ENCODE results near the gene UBE2QL1. TPM values are rescaled to one million over a fixed set of nuclear protein-coding genes. Genes with fewer than 3 reads are reported as not detected.

UBE2QL1 gene
- total RNA-seq, 1 experiment from 2014 or later: 0.11 TPM

DNA sequence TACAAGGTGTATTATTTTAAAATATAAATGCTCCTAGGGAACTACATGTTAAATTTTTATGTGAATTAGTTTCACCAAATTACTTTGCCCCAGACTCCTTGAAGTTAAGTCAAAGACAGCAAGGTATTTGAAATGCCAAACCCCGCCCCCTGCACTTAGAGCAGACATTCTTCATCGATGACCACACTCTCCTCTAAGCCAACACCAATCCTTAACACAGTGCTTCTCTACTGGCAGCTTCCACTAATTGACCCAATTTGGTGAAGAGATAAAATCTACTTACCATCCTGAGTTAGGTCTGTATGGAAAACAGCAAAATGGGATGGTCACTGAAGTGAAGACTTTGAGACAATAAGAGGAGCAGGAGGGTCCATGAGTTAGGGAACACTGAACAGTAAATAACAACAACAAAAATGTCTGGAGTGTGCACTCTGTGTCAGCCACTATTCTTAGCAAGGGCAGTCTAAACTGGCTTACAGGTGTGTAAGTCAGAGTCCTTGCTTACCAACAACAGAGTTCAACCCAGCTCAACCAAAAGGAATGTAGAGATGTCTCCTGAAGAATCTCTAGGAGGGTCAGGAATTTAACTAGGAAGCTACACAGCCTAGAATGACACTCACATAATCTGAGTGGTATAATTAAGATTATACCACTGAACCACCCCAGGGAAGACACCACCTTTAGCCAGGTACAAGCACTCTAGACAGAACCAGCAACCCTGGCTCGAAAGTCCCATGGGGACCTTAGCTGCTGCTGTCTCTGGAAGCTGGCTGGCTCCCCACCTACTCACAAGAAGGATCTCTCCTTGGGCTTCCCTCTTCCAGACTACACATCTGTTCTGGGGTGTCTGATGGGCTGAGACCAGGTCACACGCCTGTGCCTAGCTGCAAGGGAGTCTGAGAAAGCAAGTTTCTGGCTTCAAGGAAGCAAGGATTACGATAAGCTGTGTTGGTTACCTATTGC lies 8.8 kb upstream of the UBE2QL1 start:
- Mint-ChIP-seq H3K27ac (no peak overlapping the region), H3K27me3 (ENCODE audit: low read depth) (peaks cover 62% of the 10 kb centered on the region), H3K36me3 (ENCODE audit: insufficient read depth in 1 of 3, low read depth in 3 of 3) (peaks cover 0 to 4% (median 0%) of the 10 kb centered on the region in 3 experiments; a peak in 2 of 7 replicates), H3K4me3 (no peak overlapping the region), H3K9me3 (peaks cover 17 to 35% of the 10 kb centered on the region in 2 experiments), H3K4me1 (peaks cover 0 to 2% of the 10 kb centered on the region in 2 experiments; a peak in 1 of 4 replicates)
- no peak overlapping the region for H2BK15ac ChIP-seq (ENCODE audit: low read depth, low read length)
- H2BK20ac ChIP-seq (ENCODE audit: low read depth, low read length, poor library complexity, severe bottlenecking): no peak overlapping the region
- no peaks in the 10 kb centered on the region for H3K79me2 ChIP-seq (ENCODE audit: insufficient read depth, low read length)
- no peak overlapping the region for H3K4ac ChIP-seq (ENCODE audit: low read depth, low read length)
- no peak overlapping the region for H3K9ac ChIP-seq (ENCODE audit: extremely low read depth, insufficient read length, low read length)
- H3K79me1 ChIP-seq (ENCODE audit: insufficient read depth, low read depth, low read length, poor library complexity, severe bottlenecking): no peaks in the 10 kb centered on the region
- H2AFZ ChIP-seq (ENCODE audit: low read length): no peak overlapping the region
- H4K5ac ChIP-seq (ENCODE audit: insufficient read length, low read depth, low read length): no peak overlapping the region
- H3K56ac ChIP-seq (ENCODE audit: insufficient read length, low read depth, low read length): no peak overlapping the region
- no peak overlapping the region for H4K91ac ChIP-seq (ENCODE audit: insufficient read length, low read depth, low read length)
- no peaks in the 10 kb centered on the region for H4K20me1 ChIP-seq (ENCODE audit: control insufficient read depth, insufficient read depth, insufficient read length)
- no peak for DNase-seq
- no peaks in the 10 kb centered on the region for H3K23me2 ChIP-seq (ENCODE audit: insufficient read length, low read depth, low read length, poor library complexity, severe bottlenecking)
- H2AK5ac ChIP-seq (ENCODE audit: insufficient read length, low read length): no peak overlapping the region
- no peak overlapping the region for H4K8ac ChIP-seq (replicated peaks; ENCODE audit: insufficient read length, low read depth, low read length)
- no peak overlapping the region for H2BK5ac ChIP-seq (ENCODE audit: insufficient read length, low read length)
- no peak overlapping the region for H3K14ac ChIP-seq (ENCODE audit: insufficient read depth, low read length)
- WGBS (ENCODE audit: extremely low coverage, insufficient read length, low lambda C conversion rate): no CpG with 5 or more reads among the region's 5 CpGs
- H3K23ac ChIP-seq (ENCODE audit: insufficient read length, low read depth, low read length): no peak overlapping the region
- H3K9me3 ChIP-seq (ENCODE audit: control insufficient read depth, low read depth, low read length): no peaks in the 10 kb centered on the region
- H3K18ac ChIP-seq (ENCODE audit: insufficient read length, low read depth, low read length): no peak overlapping the region
- TF ChIP-seq, protein P1, sequence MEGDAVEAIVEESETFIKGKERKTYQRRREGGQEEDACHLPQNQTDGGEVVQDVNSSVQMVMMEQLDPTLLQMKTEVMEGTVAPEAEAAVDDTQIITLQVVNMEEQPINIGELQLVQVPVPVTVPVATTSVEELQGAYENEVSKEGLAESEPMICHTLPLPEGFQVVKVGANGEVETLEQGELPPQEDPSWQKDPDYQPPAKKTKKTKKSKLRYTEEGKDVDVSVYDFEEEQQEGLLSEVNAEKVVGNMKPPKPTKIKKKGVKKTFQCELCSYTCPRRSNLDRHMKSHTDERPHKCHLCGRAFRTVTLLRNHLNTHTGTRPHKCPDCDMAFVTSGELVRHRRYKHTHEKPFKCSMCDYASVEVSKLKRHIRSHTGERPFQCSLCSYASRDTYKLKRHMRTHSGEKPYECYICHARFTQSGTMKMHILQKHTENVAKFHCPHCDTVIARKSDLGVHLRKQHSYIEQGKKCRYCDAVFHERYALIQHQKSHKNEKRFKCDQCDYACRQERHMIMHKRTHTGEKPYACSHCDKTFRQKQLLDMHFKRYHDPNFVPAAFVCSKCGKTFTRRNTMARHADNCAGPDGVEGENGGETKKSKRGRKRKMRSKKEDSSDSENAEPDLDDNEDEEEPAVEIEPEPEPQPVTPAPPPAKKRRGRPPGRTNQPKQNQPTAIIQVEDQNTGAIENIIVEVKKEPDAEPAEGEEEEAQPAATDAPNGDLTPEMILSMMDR (conservative IDR thresholded peaks at IDR 0.05): no peak
- no peaks in the 10 kb centered on the region for H3K4me1 ChIP-seq (ENCODE audit: insufficient read depth, low read length)
- no peak overlapping the region for H2BK120ac ChIP-seq (ENCODE audit: low read depth, low read length, poor library complexity, severe bottlenecking)
- H3K27ac ChIP-seq (ENCODE audit: insufficient read length, low read depth, low read length): no peak overlapping the region
- H2BK12ac ChIP-seq (ENCODE audit: insufficient read length, low read depth, low read length): no peak overlapping the region
- no peak overlapping the region for H3T11ph ChIP-seq (ENCODE audit: low read length)
- no peaks in the 10 kb centered on the region for H3K27me3 ChIP-seq (ENCODE audit: insufficient read depth, low read length)
- H3K4me2 ChIP-seq (ENCODE audit: insufficient read depth, insufficient read length, low read length): no peak overlapping the region
